Left forelimb (tissue), 1 donor: ENCODE data around the gene TRIB2.

Experiments
- DNase-seq: peaks from one replicate; pipeline ENCODE4 v3.0.0-alpha.2; 2018; ENCODE audit warnings: low spot score

The TRIB2 gene

DNA sequence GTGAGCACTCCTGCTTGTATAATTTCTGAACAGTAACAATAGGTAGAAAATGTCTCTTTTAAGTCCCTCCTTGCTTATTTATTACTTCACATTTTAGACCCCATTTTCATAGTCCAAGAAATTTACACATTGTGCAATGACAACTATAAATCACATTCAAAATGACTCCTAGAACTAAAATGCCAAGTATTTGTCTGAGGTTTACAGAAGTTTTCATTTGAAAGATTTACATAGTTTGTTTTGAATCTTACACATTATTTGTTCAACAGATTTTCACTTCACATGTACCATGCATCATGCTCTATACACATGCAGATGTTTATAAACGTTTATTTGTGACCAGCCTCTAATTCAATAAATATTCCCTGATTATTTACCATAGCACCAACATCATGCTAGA, 15.7 kb upstream of the TRIB2 start:
- no peak for DNase-seq

- DNase-seq, result no peak
These were observed 15.0 kb upstream of the TRIB2 start for GRCh38 chr2:12701786-12702167.

DNA sequence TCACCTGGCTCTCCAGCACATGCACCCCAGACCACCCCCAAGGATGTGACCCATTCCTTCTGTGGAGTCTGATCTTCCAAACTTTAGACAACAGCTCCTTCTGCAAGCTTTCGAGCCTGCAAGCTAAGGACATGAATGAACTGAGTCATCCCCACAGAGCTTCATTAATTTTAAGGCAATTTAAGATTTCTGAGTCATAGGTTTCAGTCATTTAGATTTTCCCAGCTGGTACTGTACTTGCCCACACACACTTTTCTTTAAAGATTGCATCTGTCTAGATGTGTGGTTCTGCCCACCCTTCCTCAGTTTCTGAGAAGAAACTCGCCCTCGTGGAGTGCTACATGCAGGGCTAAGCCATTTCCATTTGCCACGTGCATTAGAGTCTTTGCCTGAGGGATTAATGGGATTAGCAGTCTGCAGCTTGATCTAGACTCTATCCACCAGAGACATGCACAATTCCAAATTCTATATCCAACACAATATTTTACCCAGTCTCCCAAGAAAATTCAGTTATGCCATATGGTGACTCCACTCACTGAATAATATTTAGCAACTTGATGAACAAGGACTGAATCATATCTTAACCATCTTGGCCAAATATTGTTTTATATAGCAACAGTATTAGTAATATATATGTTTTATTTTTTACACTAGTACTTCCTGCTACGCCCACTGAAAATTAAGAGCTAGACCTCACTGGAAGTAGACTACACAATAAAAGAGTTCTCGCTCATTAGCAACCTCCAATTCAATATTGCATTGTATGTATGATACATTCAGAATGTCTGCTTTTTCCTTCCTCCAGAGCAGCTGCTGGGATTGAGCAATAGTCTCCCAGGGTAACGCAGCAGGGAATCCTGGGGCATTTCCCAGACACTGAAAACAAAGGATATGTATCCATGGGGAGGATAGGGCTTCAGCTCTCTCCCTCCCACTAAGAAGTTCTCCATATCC, 14.3 kb upstream of the TRIB2 start:
- no peak for DNase-seq

- DNase-seq, result no peak
These were observed 12.4 kb upstream of the TRIB2 start for GRCh38 chr2:12704378-12704777.

GRCh38 chr2:12705230-12705629, 11.5 kb upstream of the TRIB2 start:
- no peak for DNase-seq

GRCh38 chr2:12705742-12706141, 11.0 kb upstream of the TRIB2 start:
- DNase-seq, result no peak

DNA sequence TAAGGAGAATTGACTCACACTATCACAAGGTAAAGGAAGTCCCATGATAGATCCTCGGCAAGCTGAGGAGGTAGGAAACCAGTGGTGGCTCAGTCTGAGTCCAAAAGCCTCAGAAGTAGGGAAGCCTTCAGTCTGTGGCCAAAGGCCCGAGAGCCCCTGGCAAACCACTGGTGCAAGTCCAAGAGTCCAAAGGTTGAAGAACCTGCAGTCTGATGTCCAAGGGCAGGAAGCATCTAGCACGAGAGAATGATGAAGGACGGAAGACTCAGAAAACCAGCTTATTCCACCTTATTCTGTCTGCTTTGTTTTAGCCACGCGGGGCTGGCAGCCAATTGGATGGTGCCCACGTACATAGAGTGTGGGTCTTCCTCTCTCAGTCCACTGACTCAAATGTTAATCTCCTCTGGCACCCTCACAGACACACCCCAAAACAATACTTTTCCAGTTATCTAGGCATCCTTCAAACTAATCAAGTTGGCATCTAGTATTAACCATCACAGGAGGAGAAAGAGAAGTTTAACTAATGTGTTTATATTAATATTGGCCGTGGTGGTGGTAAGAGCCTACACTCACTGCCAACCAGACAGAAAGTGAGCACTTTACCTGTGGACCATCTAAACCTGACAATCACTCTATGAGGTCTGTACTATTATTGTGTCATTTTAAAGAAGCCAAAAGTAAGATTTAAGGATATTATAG, 8.1 kb upstream of the TRIB2 start:
- DNase-seq, result no peak

- no peak for DNase-seq
These were observed 7.6 kb upstream of the TRIB2 start for GRCh38 chr2:12709207-12709522.

GRCh38 chr2:12710301-12710700, 6.4 kb upstream of the TRIB2 start:
- no peak for DNase-seq

DNA sequence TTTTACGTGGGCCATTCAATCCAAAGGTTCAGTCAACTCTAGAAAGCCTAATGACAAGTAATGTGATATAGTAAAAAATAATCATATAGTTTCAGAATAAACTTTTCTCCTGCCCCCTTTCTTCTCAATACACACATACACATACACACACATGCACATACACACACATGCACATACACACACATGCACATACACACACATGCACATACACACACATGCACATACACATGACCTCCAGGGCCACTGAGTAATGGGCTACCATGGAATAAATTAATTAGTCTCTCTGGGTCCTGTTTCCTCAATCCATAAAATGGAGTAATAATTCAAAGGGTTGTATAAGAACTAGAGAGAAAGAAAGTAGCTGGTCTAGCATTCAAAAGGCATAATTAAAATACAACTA, 5.4 kb upstream of the TRIB2 start:
- DNase-seq, result no peak

- no peak for DNase-seq
These were observed 3.9 kb upstream of the TRIB2 start for GRCh38 chr2:12712881-12713280.

GRCh38 chr2:12714391-12715221, 2.1 kb upstream of the TRIB2 start:
- no peak for DNase-seq

GRCh38 chr2:12715258-12716031, 1.3 kb upstream of the TRIB2 start:
- DNase-seq, result no peak

GRCh38 chr2:12716032-12716281, 779 bp upstream of the TRIB2 start:
- peak; percentile 83 for DNase-seq

- peak; percentile 84 for DNase-seq
These were observed 667 bp downstream of the TRIB2 start for GRCh38 chr2:12717191-12718014.

DNA sequence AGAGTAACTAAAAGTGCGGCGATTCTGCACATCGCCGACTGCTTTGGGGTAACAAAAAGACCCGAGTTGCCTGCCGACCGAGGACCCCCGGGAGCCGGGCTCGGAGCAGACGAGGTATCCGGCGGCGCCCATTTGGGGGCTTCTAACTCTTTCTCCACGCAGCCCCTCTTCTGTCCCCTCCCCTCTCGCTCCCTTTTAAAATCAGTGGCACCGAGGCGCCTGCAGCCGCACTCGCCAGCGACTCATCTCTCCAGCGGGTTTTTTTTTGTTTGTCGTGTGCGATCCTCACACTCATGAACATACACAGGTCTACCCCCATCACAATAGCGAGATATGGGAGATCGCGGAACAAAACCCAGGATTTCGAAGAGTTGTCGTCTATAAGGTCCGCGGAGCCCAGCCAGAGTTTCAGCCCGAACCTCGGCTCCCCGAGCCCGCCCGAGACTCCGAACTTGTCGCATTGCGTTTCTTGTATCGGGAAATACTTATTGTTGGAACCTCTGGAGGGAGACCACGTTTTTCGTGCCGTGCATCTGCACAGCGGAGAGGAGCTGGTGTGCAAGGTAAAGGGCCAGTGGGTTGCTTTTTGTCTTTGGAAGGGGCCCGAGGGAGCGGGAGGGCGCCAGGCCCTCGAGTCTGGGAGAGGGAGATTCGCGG, 1.4 kb downstream of the TRIB2 start:
- DNase-seq, result no peak

GRCh38 chr2:12718711-12719399, 2.1 kb downstream of the TRIB2 start:
- no peak for DNase-seq

GRCh38 chr2:12719400-12720277, 2.9 kb downstream of the TRIB2 start:
- no peak for DNase-seq

- no peak for DNase-seq
These were observed 3.5 kb downstream of the TRIB2 start for GRCh38 chr2:12720278-12720620.
